HG02798 (cell line): ENCODE measurements around the gene FAHD2A.
"Not testable (repeated sequence)": the region's sequence is repeated elsewhere in the genome, so short reads cannot be mapped to it uniquely, and the experiment has no call there.

ENCODE experiments used
- ATAC-seq: cut with Tn5 transposase; IDR thresholded peaks from one replicate; pipeline ENCODE4 v1.9.1; 2021; ENCODE audit warnings: mild to moderate bottlenecking; ENCODE audit not compliant: unreplicated experiment, poor library complexity

The FAHD2A gene

DNA sequence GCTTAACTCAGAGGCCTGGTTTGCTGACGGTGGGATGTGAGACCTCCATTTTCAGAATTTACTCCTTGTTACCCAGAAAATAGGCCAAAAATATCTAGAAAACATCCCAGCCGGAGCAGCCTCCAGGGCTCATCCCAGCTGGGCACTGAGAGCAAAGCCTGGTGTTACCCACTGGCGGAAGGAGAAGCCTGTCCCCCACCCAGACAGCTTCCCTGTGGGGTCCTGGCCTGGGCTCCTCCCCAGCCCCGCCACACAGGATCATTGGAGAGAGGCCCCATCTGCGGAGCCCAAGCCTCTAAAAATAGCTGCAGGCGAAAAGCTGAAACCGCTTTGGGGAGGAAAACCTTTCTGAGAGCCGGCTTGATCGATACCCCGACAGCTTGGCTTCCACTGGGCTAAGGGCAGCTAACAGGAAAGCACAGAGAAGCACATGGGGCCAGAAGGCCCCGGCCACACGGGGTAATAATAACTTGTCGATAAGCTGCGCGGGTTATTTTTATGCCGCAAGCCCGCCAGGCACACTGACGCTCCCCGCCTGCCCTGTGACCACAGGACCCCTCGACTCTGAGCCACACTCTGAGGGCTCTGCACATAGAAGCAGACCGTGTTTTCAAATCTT is 26.9 kb upstream of the FAHD2A start:
- ATAC-seq: no peak

DNA sequence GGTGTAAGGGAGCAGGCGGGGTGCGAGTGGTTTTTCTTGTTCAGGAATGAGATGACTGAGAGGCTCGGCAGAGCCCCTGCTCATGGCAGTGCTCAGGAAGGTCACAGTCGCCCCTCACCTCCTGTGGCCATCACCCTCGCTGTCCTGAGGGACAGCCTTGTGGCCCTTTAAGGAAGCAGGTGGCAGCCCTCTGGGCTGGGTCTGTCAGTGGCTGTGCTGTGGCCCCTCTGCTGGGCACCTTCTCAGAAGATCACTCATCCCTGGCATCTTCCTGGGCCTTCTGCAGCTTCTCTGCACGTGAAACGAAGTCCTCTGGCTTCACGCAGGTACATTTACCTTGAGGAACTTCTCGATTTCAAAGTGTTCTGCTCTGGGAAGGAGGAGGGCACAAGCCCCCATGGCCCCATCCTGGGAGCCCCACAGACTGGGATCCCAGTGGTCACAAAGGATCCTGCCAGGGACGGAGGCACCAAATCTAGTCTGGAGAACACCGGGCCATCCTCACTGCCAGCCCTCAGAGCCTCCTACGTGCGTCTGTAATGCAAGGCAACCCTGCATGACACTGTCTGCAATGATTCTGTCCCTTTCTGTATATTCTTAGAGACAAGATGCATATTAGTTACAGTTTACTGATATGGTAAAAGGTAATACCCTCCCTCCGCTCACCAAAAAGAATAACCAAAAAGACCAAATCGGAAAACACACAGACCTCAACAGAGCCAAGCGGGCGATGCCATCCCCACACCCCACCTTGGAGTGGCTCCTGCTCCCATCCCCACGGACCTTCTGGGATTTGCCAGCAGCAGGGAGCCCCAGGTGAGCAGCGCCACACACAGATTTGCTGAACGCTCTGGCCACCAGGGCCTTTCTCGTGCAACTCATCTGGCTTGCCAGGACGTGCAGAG is 25.9 kb upstream of the FAHD2A start:
- ATAC-seq: no peak

DNA sequence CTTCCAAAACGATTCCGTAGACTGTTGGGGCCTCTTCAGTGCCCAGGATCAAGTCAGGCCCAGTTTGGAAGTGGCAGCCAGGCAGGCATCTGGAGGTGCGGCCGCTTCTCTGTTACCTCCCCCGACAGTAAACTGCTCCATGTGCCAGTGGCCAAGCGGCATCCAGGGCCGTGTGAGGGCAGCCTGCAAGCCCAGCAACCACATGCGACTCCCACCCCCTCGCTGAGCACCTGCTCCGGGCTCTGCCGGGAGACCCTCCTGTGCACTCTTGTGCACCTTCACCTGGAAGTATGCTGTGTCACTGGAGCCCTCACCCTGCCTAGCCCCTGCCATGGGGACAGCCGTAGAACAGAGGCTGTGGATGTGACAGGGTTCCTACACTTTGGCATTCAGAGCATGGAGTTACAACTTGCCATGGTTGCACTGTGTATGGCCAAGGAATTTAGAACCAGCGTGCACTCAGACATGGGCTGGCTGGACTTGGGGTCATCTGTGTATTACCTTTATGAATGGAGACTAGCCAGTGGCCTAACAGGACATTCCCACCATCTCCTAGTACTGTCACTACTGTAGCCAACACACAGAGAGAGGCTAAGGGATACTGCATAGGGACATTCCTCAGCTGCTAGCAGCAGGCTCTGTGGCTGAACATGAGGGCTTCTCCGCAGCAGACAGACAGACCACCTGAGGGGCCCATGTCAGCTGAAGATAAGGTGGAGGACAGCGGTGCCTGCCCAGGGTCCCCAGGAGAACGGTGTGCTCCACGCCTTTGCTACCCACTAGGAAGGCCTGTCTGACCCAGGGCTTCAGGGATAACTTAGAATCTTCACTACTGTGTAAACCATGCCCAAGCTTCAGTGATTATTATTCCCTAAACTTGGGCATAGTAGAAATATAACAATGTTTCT is 25.0 kb upstream of the FAHD2A start:
- ATAC-seq: no peak

DNA sequence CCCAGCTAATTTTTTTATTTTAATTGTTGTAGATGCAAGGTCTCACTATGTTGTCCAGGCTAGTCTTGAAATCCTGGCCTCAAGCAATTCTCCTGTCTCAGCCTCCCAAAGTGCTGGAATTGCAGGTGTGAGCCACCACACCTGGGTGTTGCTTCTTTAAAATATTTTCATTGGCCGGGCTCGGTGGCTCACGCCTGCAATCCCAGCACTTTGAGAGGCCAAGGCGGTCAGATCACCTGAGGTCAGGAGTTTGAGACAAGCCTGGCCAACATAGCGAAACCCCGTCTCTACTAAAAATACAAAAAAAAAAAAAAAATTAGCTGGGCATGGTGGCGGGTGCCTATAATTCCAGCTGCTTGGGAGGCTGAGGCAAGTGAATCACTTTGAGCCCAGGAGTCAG is 24.2 kb upstream of the FAHD2A start:
- not testable (repeated sequence) for ATAC-seq

DNA sequence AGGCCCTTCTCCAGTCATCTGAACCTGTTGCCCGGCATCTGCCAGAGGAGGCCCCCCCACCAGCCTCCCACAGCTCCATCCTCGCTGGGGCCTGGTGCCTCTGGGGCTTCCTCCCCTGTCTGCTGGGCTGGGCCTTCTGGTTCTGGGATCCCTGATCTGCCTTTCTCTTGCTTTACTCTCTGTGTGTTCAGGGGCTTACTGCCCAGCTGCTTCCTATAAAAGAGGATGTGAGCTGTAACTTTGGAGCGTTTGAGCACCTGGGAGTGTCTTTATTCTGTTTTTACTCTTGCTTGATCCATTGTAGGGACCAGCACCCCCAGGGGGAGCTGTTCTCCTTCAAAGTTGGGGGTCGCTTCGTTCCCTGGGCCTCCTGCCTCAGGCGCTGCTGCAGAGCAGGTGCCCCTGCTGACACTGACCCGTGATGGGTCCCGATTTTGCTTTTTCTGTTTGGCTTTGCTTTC is 23.1 kb upstream of the FAHD2A start:
- ATAC-seq: no peak

DNA sequence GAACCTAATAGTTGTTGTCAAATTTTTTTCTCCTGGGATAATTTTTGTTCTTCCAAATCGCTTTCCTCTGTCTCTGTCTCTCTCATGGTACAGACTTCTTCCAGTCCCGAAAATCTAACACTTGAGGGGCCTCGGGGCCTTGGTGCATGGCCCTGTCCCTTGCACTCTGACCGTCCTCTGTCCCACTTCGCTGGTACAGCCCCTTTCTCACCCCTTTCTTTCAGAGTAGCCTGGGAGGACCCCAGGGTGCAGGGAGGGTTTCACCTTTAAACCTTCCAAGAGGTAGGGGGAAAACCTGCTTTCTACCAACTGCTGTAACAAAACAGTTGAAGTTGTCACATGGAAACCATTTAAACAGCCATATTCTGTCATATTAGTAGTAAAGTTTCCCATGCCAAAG is 22.2 kb upstream of the FAHD2A start:
- no peak for ATAC-seq

DNA sequence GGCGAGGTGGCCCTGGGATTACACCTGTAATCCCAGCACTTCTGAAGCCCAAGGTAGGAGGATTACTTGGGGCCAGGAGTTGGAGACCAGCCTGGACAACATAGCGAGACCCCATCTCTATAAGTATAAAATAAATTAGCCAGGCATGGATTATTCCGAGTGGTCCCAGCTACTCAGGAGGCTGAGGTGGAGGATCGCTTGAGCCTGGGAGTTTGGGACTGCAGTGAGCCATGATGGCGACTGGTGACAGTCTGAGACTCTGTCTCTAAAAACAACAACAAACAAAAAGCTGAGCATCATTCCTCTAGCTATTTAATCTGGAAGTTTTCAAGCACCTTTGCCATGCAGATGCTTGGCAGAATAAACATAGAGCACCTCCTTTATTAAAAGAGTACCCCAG is 21.8 kb upstream of the FAHD2A start:
- ATAC-seq: no peak

DNA sequence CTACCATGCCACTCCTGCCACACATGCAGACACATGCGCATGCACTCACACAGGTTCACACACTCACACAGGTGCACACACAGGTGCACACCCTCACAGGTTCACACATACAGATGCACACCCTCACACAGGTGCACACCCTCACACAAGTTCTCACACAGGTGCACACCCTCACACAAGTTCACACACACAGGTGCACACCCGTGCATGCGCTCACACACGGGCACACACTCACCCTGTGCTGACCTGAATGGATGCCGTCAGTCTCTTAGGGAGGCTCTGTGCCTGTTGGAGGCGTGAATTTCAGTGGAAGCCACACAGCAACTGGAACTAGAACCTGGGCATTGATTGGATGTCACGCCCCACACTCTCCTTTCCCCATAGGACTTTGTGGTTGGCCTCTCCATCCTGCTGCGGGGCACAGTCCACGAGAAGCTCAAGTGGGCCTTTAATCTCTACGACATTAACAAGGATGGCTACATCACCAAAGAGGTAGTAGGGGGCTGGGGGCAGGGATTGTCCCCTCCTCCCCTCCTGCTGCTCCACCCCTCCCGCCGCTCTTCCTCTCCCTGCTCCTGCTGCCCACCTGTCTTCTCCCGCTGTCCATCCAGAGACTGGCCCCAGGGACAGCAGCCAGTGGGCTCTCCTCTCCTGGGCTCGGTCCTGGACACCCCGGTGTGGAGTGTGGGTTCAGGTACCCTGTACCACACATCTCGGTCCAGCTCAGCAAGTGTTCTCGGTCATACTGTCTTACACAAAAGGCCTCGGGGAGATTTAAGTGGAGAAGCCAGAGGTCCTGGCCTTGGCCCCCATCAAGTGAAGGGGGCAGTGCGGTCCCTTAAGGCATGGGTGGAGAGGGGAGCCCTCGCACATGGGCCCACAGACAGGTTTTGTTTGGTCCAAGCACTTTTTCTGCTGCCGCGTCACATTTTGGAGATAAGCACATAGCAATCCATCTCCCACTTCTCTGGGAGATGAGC is 21.0 kb upstream of the FAHD2A start:
- ATAC-seq: no peak

DNA sequence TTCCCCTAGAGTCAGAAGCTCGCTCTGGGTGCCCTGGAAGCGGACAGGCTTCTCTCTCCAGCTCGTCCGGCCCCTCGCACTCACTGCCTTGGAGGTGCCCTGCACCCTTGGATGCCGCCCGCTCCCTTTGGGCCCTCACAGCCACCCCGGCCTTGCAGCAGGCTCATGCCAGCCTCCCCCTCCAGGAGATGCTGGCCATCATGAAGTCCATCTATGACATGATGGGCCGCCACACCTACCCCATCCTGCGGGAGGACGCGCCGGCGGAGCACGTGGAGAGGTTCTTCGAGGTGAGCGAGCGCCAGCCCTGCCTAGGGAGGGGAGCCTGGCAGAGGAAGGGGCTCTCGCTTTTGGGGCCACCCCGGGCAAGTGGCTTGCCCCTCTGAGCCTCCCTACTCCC is 20.3 kb upstream of the FAHD2A start:
- no peak for ATAC-seq

DNA sequence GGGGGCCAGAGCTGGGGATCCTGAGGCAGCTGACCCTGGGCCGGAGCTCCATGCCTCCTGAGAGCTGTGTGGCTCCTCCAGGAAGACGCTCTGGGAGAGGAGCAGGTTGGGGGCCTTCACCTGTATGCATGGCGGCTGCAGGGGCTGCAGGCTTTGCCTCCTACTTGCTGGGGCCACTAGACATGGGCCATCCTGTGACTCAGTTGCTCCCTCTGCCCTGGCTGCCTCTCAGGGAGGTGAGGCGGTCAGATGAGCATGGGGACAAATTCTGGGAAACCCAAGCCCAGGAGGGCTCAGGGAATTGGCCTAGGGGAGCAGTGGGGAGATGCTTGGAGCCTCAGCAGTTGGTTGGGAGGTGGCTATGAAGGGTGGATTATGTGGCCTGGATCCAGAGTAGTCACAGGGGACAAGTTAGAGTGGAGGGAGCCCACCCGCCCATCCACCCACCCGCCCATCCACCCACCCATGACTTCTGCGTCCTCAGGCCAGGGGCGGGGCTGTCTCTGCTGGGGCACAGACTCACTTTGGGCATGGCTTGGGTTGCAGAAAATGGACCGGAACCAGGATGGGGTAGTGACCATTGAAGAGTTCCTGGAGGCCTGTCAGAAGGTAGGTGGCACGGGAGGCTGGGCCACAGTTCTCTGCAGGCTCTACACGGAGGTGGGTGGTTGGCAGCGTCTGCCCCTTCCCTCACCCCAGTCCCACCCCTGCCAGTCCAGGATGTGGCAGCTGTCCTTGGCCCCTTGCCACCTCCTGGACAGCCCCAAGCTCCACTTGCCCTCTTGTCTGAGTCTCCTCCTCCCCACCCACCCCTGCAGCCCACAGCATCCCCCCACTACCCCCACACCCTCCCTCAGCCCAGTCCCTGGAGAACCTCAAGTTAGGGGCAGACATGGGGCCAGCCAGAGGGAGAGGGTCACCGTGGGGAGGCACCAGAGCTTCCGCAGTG is 19.5 kb upstream of the FAHD2A start:
- ATAC-seq: no peak

DNA sequence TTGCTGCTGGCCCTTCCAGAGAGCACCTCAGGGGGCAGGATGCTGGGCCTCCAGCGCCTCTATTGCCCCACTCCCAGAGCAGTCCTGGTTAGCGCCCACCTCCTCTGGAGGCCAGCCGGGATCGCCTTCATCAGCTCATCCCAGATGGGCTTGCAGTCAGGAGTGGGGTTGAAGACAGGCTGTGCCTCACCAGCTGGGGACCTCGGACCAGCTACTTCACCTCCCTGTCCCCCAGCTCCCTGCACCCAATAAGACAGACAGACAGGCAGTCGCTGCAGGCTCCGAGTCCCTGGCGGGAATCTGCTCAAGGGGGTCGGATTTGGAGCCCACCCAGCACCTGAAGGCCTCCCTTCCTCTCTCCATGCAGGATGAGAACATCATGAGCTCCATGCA is 18.9 kb upstream of the FAHD2A start:
- no peak for ATAC-seq

DNA sequence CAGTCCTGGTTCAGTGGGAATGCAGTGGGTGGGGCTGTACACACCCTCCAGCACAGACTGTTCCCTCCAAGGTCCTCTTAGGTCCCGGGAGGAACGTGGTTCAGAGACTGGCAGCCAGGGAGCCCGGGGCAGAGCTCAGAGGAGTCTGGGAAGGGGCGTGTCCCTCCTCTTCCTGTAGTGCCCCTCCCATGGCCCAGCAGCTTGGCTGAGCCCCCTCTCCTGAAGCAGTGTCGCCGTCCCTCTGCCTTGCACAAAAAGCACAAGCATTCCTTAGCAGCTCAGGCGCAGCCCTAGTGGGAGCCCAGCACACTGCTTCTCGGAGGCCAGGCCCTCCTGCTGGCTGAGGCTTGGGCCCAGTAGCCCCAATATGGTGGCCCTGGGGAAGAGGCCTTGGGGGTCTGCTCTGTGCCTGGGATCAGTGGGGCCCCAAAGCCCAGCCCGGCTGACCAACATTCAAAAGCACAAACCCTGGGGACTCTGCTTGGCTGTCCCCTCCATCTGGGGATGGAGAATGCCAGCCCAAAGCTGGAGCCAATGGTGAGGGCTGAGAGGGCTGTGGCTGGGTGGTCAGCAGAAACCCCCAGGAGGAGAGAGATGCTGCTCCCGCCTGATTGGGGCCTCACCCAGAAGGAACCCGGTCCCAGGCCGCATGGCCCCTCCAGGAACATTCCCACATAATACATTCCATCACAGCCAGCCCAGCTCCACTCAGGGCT is 17.5 kb upstream of the FAHD2A start:
- ATAC-seq: no peak

DNA sequence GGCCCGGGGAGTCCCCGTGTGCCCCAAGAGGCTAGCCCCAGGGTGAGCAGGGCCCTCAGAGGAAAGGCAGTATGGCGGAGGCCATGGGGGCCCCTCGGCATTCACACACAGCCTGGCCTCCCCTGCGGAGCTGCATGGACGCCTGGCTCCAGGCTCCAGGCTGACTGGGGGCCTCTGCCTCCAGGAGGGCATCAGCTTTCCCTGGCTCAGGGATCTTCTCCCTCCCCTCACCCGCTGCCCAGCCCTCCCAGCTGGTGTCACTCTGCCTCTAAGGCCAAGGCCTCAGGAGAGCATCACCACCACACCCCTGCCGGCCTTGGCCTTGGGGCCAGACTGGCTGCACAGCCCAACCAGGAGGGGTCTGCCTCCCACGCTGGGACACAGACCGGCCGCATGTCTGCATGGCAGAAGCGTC is 16.9 kb upstream of the FAHD2A start:
- no peak for ATAC-seq

DNA sequence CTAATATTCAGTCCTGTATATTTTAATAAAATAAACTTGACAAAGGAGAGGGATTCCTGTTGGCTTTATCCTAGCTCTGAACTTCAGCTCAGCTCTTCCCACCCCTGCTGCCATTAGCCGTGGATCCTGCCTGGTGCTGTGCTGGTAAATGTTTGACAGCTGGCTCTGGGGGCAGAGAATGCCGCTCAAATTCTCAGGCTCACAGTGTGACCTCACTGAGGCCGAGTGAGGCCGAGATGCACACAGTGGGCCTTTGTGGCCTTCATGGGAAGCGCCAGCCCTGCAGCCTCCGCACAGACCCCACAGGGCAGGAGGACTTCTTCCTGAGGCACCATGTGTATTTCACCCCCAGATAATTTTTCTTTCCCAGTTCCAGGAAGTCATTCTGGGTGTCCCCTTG is 16.5 kb upstream of the FAHD2A start:
- no peak for ATAC-seq

DNA sequence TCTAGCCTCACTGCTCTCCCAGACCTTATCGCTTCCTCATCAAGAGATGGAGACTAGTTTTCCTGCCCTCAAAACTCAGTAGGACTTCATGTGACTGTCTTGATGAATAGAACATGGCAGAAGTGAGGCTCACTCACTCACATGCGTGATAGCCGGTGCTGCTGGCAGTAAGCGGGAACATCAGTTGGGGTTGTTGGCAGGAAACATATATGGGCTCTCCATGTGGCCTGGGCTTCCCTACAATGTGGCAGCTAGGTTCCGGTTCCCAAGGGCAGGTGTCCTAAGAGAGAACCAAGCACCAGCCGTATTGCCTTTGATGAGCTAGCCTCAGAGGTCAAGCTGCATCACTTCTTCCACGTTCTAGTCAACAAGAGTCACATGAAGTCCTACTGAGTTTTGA is 15.2 kb upstream of the FAHD2A start:
- no peak for ATAC-seq

DNA sequence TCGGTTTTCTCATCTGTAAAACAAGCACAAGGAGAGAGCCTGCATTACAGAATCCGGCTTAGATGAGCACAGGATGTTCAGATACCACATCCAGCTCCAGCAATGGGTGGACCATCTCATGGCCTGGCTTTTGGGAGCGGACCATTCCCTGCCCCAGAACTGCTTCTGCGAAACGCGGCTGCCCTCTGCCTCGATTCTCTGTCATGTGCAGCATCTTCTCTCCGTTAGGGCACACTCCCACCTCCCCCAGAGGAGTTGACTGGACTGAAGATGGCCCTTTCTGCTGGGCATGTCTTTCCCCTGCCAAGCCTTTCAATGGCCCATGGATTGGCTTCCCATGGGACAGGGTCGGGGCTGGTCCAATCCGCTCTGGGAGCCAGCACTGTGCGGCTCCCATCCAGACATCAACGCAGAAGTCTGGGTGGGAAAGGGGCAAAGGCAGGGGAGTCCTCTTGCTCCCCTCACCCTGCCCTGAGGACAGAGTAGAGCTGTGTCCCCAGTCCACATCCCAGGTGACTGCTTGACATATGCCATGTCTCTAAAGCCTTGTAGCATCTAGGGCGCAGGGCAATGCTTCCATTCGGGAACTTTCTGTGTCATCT is 14.3 kb upstream of the FAHD2A start:
- ATAC-seq: no peak

DNA sequence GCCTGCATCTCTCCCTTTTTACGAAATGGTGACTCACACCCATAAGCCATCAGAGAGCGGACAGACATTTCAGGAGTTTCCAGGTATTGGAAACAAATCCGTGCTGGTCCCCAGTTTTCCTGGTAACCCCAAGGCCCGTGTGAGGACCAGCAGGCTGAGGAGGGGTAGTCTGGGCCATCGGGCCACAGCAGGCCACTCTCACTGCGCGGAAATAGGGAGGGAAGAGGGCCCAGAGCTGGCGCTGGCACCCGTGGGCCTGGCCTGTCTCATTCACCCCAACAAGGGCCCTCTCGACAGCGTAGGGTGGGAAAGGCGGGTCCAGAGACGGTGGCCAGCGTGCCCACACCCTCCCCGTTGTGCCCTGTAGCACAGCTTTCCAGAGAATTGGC is 13.7 kb upstream of the FAHD2A start:
- no peak for ATAC-seq
